Amniotic stem cell (primary cell): ENCODE data around the gene MEAK7.

Experiments used
- DNase-seq: peaks from one replicate; lab custom pipeline; 2025; lab: John Stamatoyannopoulos, UW

The MEAK7 gene, protein sequence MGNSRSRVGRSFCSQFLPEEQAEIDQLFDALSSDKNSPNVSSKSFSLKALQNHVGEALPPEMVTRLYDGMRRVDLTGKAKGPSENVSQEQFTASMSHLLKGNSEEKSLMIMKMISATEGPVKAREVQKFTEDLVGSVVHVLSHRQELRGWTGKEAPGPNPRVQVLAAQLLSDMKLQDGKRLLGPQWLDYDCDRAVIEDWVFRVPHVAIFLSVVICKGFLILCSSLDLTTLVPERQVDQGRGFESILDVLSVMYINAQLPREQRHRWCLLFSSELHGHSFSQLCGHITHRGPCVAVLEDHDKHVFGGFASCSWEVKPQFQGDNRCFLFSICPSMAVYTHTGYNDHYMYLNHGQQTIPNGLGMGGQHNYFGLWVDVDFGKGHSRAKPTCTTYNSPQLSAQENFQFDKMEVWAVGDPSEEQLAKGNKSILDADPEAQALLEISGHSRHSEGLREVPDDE

GRCh38 chr16:84504420-84505248 lies at the start of gene MEAK7:
Gene MEAK7, minus strand, starts transcription at chr16:84504659. Its CDS starts 6,573 bp downstream, at chr16:84498086.
- peak; percentile 97 for DNase-seq

DNA sequence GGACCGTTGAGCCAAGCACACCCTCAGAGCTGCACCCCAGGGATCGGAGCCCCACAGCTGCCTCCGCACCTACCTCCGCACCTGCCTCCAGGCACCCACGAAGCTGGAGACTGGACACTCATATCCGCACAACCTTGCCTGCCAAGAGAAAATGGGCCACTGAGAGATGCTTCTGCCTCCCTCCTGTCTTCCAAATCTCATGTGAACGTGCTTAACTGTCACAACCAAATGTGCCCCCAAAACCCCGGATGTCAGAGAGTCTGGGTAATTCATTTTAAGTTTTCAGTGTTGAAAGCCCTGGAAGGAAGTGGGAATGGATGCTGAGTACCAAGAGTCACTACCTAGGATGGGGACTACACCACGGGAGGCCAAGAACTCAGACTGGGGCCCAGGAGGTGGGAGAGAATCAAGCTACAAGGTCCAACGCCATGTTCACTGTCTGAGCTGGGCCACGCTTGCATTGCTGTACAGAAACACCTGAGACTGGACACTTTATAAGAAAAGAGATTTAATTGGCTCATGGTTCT lies 49.5 kb upstream of the MEAK7 start:
- no peak for DNase-seq

DNA sequence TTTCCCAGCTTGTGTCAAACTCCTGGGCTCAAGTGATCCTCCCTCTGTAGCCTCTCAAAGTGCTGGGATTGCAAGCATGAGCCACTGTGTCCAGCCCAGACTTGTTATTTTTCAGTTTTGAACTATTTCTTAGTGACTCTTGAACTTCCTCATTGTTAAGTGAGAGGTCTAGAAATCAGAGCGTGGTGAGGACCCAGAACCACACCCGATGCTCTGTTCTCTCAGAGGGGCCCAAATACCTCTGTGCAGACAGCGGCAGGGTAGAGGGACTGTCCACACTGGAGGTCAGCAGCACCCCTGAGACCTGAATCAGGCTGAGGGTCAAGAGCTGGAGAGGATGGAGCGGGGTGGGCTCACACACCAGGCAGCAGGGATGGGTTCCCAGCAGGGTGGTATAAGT lies 47.7 kb upstream of the MEAK7 start:
- DNase-seq = no peak

GRCh38 chr16:84550096-84550495 lies 45.6 kb upstream of the MEAK7 start:
- no peak for DNase-seq

DNA sequence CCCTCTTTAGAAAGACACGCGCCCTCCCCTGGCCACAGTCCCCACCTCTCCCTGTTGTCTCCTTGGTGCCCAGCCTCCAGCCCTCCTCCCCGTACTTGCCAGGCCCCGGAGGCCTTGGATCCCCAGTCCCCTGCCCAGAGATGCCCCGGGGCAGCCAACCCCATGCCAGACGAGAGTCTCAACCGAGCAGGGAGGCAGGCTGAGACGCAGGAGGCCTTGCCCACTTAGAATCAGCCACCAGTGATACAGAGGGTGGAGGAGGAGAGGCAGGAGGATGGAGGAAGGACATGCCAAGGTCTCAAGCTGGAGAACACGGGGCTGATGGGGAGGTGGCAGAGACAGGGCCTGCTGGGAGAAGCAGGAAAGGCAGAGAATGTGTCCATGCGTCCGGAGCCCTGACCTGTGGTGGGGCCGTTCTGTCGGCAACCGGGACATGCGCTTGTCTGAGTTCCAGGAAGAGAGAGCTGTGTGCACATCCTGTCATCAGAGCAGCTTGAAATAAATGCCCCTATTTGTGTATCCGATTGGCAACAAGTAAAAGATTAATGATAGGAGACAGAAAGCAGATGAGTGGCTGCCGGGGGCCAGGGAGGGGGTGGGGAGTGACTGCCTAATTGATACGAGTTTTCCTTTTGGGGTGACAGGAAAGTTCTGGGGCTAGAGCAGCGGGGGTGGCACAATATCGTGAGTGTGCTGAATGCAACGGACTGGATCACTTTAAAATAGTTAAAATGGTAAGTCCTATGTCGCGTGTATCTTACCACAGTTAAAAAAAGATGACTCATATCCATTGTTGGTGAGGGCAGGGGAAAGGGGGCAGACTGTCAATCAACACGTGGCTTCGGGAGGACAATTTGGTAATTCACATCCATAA lies 44.7 kb upstream of the MEAK7 start:
- no peak for DNase-seq

DNA sequence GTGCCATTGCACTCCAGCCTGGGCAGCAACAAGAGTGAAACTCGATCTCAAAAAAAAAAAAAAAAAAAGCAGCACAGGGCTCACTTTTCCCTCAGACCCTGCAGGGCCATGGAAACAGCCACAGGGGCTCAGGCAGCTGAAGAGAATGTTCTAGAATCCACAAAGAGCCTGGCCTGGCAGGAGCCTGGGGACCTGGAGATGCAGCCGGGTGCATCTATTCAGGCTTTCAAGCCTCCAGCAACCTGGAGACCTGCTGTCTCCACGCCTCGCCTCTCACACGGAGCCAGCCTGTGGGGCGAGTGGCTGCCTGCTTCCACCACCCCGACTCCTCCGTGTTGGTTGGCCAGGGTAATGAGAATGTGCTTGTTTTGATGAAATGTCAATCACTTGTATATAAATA lies 44.0 kb upstream of the MEAK7 start:
- no peak for DNase-seq

- DNase-seq = no peak
These were observed 43.1 kb upstream of the MEAK7 start for GRCh38 chr16:84547546-84548061.

- DNase-seq = no peak
These were observed 42.4 kb upstream of the MEAK7 start for GRCh38 chr16:84546669-84547545.

DNA sequence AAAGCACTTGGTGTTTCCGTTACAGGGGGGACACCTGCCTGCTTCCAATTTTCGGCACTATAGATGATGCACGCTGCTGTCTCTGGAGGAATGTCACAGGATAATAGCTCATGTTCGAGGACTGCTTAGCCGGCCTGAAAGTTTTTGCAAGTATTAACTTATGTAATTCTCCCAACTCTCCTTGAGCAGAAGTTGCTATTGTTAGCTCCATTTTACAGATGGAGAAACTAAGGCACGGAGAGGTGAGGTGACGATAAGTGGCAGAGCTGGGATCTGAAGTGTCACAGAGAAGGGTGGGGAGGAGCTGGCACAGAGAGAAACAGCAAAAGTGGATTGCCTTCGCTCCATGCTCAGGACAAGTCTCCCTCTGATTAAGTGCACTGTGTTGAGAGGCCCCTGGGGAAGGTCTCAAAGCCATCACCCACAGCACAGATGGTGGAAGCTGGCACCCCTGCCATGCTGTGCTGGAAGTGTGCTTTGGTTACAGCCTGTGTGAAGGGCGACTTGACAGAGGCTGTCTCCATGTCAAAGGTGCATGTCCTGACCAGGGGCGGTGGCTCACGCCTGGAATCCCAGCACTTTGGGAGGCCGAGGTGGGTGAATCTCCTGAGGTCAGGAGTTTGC lies 40.8 kb upstream of the MEAK7 start:
- no peak for DNase-seq

DNA sequence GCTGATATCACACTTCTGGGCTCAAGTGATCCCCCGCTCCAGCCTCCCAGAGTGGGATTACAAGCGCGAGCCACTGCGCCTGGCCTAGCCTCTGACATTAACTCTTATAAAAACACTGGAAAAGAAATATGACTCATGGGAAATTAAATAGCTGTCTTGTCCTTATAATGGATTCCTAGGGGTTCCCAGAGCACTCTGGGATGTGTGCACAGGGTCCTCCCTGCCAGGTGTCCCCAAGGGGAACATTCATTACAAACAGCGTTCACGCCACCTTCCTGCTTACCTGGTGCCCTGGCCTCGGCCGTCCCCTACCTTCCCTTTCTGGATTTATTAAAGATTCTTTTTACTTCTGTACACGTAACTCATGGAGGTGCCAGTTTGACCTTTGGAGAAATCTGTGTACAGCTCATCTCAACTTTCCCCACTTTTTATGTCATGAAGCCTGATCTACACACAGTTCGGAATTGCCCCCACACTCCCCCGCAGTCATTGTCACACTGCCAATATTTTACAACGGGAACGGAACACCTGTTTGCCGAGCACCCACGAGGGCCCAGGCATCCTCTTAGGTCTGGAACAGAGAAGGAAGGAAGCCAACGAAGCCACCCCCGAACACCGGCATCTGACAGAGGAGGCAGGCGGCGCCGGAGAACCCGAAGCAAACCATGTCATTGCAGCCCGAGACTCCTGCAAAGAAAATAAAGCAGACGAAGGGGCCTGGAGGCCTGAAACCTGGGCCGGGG lies 39.7 kb upstream of the MEAK7 start:
- DNase-seq = no peak

DNA sequence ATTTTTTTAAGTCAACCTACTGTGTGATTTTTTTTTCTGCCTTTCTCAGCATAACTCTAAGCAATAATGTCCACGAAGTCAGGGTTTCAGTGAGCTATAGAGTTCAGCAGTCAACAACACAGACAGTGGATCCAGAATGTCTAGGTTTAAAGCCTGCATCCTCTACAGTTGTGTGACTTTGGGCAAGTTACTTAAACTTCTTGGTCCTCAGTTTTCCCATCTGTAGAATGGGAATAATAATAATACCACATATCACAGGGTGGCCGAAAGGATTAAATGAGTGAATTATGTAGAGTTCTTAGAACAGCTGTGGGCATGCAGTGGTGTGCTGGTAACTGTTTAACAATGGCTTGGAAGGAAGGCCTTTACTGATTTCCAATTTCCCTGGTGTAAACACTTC lies 38.8 kb upstream of the MEAK7 start:
- no peak for DNase-seq

GRCh38 chr16:84541999-84542817 lies 37.7 kb upstream of the MEAK7 start:
- DNase-seq = peak; percentile 3

- DNase-seq = no peak
These were observed 35.7 kb upstream of the MEAK7 start for GRCh38 chr16:84540194-84540593.

- no peak for DNase-seq
These were observed 33.9 kb upstream of the MEAK7 start for GRCh38 chr16:84538222-84538840.

- DNase-seq = no peak
These were observed 33.2 kb upstream of the MEAK7 start for GRCh38 chr16:84537491-84538151.

DNA sequence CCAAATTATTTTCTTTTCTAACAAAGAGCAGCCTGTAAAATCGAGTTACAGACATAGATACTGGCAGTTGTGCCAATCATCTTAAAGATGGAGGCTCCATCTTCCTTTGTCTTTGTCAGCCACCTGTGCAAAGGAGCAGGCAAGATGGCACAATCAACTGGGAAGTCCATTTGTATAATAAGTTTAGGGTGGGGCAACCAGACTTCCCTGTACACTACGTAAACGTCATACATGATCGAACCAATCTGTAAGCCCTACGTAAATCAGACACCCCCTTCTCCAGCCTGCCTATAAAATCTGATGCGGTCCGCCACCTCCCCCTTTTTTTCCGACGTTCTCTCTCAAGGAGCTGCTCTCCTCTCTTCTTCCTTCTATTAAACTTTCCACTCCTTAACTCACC lies 31.4 kb upstream of the MEAK7 start:
- DNase-seq = no peak

DNA sequence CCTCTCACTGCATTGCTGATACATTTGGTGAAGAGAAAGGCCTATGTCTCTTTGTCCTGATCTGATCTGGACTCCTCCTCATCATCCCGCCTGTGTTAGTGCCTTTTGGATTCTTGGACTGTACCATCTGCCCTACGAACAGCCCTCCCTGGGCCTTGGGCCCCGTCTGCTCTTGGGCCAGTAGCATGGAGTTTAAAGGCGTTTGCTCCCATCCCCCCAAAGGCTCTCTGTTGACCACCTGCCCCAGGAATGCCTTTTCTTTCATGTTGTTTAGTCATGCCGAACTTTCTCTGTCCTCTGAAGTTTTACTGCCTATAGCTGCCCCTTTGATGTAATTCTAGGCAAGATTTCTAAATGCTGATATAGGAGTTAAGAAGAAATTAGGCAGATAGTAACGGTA lies 30.9 kb upstream of the MEAK7 start:
- DNase-seq = no peak

DNA sequence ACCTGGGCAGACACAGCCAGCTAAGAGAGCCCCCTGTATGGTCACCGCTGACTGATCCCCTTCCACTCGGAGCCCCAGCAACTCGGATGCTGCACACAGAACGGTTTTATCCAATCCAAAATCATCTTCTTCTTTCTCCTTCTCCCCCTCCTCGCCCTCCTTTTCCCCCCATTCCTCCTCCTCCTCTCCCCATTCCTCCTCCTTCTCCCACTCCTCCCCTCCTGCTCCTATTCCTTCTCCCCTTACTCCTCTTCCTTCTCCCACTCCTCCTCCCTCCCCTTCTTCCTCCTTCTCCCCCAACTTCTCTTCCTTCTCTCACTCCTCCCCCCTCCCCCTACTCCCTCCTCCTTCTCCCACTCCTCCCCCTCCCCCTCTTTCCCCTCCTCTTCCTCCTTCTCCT lies 30.4 kb upstream of the MEAK7 start:
- no peak for DNase-seq
